Activated CD4-positive, alpha-beta T cell treated with anti-CD3 and anti-CD28 coated beads, Interleukin-2, amount 50 U/mL, for 48 hours (primary cell): ENCODE results near the gene KLHDC7A.

Source experiments
- DNase-seq, 2 experiments: peaks; one replicate each; pipeline ENCODE4 v3.0.0-alpha.2; 2020

The KLHDC7A gene

GRCh38 chr1:18473195-18473815, 7.4 kb upstream of the KLHDC7A start:
- DNase-seq, result no peak

DNA sequence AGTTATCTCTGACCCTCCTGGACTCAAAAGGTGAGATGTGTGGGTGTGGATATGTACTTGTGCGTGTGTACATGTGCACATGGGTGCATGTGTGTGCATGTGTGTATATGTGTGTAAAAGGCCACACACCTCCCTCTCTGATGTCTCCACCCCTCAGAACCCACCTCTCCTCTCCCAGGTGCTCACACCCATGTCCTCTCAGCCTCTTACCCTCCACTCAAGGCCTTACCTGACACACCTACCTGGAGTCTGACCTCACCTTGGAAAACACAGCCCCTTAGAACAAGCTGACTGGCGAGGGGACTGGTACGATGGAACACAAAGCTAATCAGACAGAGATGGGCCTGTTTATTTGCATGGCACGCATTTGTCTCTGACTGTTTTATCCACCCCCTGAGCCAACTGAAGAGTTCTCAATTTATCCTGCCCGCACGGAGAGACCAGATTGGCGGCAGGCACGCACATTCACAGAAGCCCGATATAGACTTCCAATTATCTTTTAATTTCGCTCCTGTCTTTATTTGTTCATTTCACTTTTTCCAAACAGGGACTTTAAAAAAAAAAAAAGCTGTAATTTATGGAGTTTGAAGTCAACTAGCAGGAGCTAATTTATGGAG, 6.1 kb upstream of the KLHDC7A start:
- no peak for DNase-seq

- DNase-seq, result no peak
Observed at GRCh38 chr1:18475234-18475905, 5.4 kb upstream of the KLHDC7A start.

GRCh38 chr1:18479454-18479853, 1.3 kb upstream of the KLHDC7A start:
- no peak for DNase-seq

DNA sequence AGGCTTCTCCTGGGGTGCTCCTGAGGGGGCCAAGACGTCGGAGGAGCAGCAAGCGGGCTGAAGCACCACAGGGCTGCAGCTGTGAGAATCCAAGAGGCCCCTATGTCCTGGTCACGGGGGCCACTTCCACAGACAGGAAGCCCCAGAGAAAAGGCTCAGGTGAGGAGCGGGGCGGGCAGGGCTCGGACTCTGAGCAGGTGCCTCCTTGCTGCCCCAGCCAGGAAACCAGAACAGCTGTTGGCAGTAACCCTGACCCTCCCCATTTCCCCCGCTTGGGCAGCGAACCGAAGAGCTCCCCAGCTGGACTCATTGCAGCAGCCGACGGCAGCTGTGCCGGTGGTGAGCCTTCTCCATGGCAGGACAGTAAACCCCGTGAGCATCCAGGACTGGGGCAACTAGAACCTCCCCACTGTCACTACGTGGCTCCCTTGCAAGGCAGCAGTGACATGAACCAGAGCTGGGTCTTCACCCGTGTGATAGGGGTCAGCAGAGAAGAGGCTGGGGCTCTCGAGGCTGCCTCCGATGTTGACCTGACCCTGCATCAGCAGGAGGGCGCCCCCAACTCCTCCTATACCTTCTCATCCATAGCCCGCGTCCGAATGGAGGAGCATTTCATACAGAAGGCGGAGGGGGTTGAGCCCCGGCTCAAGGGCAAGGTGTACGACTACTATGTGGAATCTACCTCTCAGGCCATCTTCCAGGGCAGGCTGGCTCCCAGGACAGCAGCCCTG, 625 bp downstream of the KLHDC7A start:
- no peak for DNase-seq

DNA sequence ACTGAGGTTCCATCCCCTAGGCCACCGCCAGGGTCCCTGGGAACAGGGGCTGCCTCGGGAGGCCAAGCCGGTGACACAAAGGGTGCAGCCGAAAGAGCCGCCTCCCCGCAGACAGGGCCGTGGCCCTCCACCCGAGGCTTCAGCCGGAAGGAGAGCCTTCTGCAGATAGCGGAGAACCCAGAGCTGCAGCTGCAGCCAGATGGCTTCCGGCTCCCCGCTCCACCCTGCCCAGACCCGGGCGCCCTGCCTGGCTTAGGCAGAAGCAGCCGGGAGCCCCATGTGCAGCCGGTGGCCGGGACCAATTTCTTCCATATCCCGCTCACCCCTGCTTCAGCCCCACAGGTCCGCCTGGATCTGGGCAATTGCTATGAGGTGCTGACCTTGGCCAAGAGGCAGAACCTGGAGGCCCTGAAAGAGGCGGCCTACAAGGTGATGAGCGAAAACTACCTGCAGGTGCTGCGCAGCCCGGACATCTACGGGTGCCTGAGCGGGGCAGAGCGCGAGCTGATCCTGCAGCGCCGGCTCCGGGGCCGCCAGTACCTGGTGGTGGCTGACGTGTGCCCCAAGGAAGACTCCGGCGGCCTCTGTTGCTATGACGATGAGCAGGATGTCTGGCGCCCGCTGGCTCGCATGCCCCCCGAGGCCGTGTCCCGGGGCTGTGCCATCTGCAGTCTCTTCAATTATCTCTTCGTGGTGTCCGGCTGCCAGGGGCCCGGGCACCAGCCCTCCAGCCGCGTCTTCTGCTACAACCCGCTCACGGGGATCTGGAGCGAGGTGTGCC, 1.4 kb downstream of the KLHDC7A start:
- no peak for DNase-seq

GRCh38 chr1:18482721-18483425, 2.1 kb downstream of the KLHDC7A start:
- DNase-seq, result no peak

DNA sequence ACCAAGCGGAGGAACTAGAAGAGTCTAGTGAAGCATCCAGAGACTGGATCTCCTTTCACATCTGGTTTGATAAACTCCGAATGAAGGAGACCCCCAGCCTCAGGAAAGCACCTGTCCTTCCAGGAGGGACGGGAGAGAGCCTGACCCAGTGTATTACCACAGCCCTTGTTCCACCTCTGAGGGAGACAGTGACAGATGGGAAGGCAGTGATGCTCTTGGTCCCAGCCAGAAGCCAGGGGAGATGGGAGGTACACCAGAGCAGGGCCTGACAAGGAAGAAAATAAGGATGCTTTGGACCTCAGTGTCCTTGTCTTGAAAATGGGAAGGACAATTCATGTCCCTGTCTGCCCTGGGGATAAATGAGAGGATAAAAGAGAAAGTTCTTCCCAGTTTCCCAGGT, 3.5 kb downstream of the KLHDC7A start:
- DNase-seq, result no peak

GRCh38 chr1:18484721-18485120, 4.0 kb downstream of the KLHDC7A start:
- no peak for DNase-seq

DNA sequence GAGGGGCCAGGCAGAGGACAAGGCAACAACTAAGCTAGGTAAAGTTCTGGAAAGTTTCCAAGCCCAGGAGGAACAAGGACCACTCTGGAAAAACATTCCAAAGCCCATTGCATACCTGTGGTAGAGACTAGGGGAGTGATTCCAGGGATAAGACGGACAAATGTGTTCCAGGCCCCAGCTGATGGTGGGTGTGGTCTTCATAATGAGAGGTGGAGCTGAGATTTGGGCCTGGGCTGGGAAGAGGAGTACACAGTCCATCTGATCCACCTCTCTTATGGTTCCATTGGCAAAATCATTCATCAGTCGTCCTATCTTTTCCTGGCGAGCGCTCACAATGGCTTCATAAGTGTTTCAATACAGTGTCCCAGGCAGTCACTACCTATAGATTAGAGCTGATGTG, 4.5 kb downstream of the KLHDC7A start:
- DNase-seq, result no peak

DNA sequence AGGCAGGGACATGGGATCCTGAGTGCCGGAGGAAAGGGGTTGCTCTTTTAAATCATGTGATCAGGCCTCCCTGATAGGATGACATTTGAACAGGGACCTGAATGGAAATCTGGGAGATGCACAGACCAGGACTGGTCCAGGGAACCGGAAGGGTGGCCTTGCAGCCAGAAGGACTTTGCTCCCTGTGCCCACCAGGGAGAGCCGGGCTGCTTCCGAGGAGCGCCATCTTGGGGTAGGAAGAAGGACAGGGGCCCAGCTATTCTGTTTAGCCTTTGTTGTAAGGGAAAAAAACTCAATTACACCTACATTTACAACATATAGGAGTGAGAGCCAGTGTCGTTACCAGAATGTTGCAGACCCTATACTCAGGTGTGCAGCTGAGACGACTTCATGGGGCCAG, 5.5 kb downstream of the KLHDC7A start:
- no peak for DNase-seq

DNA sequence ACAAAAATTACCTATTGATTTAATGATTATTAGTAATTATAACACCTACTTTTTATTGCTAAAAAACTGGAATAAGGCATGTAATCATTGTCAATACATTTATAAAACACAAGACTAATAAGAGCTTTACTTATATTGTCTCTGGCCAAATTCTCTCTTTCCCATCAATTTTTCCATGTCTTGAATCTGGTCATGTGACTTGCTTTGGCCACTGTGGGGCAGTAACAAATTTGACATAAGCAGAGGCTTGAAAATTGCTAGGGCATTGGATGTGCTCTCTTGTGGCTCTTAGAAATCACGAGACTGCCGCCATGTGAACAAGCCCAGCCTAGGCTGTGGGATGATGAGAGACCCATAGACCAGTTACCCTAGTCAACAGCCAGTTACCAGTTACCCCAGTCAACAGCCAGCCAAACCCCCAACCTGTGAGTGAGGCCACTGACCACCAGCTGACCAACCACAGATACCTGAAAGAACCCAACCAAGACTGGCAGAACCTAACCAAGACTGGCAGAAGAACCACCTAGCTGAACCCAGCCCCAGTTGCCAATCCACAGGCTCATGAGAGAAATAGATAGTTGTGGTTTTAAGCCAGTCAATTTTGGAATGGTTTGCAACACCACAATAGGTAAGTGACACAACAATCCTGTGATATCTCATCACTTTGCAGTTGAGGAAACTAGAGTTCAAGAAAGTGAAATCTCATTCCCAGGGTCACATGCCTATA, 8.8 kb downstream of the KLHDC7A start:
- DNase-seq, result no peak

DNA sequence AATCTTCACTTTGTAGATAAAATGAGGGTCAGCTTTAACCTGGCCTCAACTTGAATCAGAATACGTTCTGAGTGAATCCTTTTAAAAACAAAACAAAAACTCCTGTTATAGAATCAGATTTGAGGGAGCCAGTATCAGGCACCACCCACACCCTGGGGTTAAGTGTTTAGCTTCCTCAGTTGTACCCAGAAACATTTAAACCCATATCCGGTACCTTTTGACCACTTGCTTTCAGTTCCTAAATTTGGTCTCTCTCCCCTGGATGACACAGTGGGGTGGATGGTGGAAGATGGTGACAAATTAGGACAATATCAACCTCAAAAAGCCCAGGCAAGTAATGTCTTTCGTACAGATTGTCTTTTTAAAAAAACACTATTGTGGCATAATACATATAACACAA, 10.4 kb downstream of the KLHDC7A start:
- DNase-seq, result no peak

DNA sequence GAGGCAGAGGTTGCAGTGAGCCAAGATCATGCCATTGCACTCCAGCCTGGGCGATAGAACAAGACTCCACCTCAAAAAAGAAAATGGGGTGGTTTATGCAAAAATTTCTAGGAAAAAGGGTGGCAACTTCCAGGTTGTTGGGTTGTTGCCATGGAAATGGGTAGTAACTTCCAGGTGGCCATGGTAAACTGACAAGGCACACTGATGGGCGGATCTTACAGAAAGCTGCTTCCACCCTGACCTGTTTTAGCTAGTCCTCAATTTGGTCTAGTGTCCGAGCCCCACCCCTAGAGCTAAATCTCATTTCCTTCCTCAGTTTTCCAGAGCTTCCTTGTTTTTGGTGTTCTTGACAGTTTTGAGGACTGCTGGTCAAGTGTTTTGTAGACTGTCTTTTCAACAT, 13.6 kb downstream of the KLHDC7A start:
- DNase-seq, result no peak

GRCh38 chr1:18495635-18496034, 14.9 kb downstream of the KLHDC7A start:
- DNase-seq, result no peak

DNA sequence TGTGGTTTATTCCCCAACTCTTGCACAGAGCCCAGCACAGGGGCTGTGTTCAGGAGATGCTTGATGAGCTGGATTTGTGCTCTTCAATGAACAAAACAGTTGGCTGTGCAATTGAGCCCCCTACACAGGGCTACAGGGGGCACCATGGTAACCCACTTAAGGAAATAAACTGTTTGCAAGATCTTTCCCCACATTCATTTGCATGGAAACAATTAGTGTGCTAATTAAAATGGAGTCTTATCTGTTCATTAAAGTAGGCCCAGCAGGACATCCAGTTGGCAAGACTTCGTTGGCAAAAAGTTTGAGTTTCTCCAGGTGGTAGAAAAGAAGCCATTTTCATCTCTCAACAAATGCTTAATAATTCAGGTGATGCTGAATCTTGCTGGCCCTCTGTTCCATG, 15.3 kb downstream of the KLHDC7A start:
- no peak for DNase-seq

DNA sequence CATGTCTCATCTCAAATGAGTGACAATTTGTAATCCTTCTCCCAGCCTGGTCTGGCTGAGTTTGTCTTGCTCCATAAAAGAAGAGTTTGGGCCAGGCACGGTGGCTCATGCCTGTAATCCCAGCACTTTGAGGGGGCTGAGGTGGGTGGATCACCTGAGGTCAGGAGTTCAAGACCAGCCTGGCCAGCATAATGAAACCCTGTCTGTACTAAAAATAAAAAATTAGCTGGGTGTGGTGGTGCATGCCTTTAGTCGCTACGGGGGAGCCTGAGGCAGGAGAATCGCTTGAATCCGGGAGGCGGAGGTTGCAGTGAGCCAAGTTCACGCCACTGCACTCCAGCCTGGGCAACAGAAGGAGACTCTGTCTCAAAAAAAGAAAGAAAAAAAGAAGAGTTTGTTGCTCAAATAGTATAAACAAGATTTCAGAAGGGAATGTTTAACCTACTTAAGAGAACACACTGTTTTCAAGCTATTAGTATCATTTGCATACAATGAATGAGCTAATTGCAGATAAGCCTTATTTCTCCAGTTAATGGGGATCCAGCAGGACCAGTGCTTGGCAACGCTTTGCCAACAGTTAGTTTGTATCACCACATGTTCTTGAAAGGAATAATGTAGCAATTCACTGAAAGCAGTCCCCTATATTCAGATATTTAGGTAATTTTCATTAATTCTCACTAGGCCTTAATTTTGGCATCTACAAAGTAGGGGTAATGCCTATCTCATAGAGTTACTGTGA, 15.9 kb downstream of the KLHDC7A start:
- no peak for DNase-seq

- no peak for DNase-seq
Observed at GRCh38 chr1:18501833-18502232, 21.1 kb downstream of the KLHDC7A start.

DNA sequence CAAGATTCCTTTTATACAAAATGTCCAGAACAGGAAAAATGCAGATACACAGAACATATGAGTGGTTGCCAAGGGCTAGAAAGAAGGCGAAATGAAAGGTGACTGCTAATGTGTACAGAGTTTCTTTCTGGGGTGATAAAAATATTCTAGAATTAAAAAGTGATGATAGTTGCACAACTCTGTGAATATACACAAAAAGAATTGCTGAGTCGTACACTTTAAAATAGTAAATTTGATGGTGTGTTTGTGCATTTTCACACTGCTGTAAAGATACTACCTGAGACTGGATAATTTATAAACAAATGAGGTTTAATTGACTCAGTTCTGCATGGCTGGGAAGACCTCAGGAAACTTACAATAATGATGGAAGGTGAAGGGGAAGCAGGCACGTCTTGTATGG, 23.9 kb downstream of the KLHDC7A start:
- DNase-seq, result no peak

- DNase-seq, result no peak
Observed at GRCh38 chr1:18505666-18506065, 24.9 kb downstream of the KLHDC7A start.

DNA sequence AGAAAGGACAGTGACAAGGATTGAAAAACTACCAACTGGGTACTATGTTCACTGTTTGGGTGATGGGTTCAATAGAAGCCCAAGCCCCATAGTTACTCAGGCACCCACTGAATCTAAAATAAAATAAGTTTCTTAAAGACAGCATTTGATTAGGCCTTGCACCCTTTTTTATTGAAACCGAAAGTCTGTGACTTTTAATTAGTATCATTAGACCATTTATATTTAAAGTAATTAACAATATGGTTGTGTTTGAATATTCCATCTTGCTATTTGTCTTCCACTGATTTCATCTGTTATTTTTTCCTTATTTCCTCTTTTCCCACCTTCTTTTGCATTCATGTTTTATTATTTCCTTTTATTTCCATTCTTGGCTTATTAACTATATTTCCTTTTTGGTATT, 27.4 kb downstream of the KLHDC7A start:
- DNase-seq, result no peak
